Osteoblast (primary cell): Measurements from ENCODE around the gene DIAPH1. TPM values are rescaled to one million over a fixed set of nuclear protein-coding genes. Genes with fewer than 3 reads are reported as not detected.

ENCODE experiments used
- DNase-seq: peaks from one replicate; pipeline ENCODE4 v3.0.0; 2011; ENCODE audit warnings: low spot score, mixed read lengths; ENCODE audit not compliant: insufficient read length; ENCODE audit errors: missing footprints
- H2AFZ ChIP-seq: 2 replicates; pipeline ENCODE4 v1.6.0; 2011; ENCODE audit warnings: mild to moderate bottlenecking, low read length
- H3K27ac ChIP-seq: 2 replicates; pipeline ENCODE4 v1.5.1; 2011; ENCODE audit warnings: mild to moderate bottlenecking, low read depth, low read length, moderate library complexity
- H3K27me3 ChIP-seq: 2 replicates; pipeline ENCODE4 v1.6.0; 2012; ENCODE audit warnings: mild to moderate bottlenecking, control low read depth, inconsistent platforms, low read length, moderate library complexity; ENCODE audit not compliant: insufficient read depth
- H3K36me3 ChIP-seq: 2 replicates; pipeline ENCODE4 v1.5.1; 2011; ENCODE audit warnings: mild to moderate bottlenecking, low read length, control low read depth, moderate library complexity; ENCODE audit not compliant: insufficient read depth
- H3K4me1 ChIP-seq: 2 replicates; pipeline ENCODE4 v1.5.1; 2011; ENCODE audit warnings: mild to moderate bottlenecking, low read length, control low read depth, moderate library complexity; ENCODE audit not compliant: insufficient read depth
- H3K4me2 ChIP-seq: 2 replicates; pipeline ENCODE4 v1.6.0; 2011; ENCODE audit warnings: mild to moderate bottlenecking, low read length; ENCODE audit not compliant: insufficient read depth
- H3K4me3 ChIP-seq: fragments of 200-600 bp; sonication (generic); 3 replicates; pipeline ENCODE4 v1.5.1; 2012; ENCODE audit warnings: mild to moderate bottlenecking, low read length, inconsistent platforms; ENCODE audit not compliant: insufficient read depth
- H3K79me2 ChIP-seq: 2 replicates; pipeline ENCODE4 v1.6.0; 2012; ENCODE audit warnings: mild to moderate bottlenecking, low read length, control low read depth, inconsistent platforms; ENCODE audit not compliant: insufficient read depth
- H3K9me3 ChIP-seq: 2 replicates; pipeline ENCODE4 v1.5.1; 2011; ENCODE audit warnings: low read depth, low read length, control low read depth
- H4K20me1 ChIP-seq: 2 replicates; pipeline ENCODE4 v1.6.0; 2012; ENCODE audit warnings: mild to moderate bottlenecking, low read length, control low read depth; ENCODE audit not compliant: insufficient read depth
- CTCF ChIP-seq: IDR thresholded peaks from 2 replicates; pipeline ENCODE4 v1.5.1; 2011; ENCODE audit warnings: mild to moderate bottlenecking, low read depth, low read length, moderate library complexity; ENCODE audit errors: extremely low read depth
- total RNA-seq: library from RNA; depleted of rRNA; stranded (reverse); fragments of >200 nt; gene quantifications from 2 replicates; pipeline ENCODE4 v1.2.3, GENCODE V29; 2012

Gene DIAPH1
- total RNA-seq, 1 donor = 18.5 TPM

GRCh38 chr5:141512911-141513626, 105.7 kb downstream of the DIAPH1 start:
- H3K36me3 ChIP-seq = peaks cover 22% of the 10 kb centered on the region
- TF ChIP-seq CTCF = no peak
- DNase-seq = peak; percentile 92
- H3K4me2 ChIP-seq = peak overlapping the region; percentile 94
- H2AFZ ChIP-seq = peak overlapping the region; percentile 40
- peak overlapping the region; percentile 96 for H3K27ac ChIP-seq
- H3K4me1 ChIP-seq = peaks cover 74% of the 10 kb centered on the region
- H3K4me3 ChIP-seq = peak overlapping the region; percentile 75
- H3K9me3 ChIP-seq = no peaks in the 10 kb centered on the region
- no peaks in the 10 kb centered on the region for H4K20me1 ChIP-seq
- peaks cover 8% of the 10 kb centered on the region for H3K79me2 ChIP-seq
- no peaks in the 10 kb centered on the region for H3K27me3 ChIP-seq

GRCh38 chr5:141512390-141512910, 106.3 kb downstream of the DIAPH1 start:
- Histone ChIP-seq H3K79me2 (peaks cover 8% of the 10 kb centered on the region), H3K4me2 (peak overlapping the region; percentile 94), H3K4me1 (peaks cover 76% of the 10 kb centered on the region), H2AFZ (no peak overlapping the region), H3K27ac (peak overlapping the region; percentile 96), H3K27me3 (no peaks in the 10 kb centered on the region), H3K36me3 (peaks cover 22% of the 10 kb centered on the region), H3K9me3 (no peaks in the 10 kb centered on the region), H3K4me3 (peak overlapping the region; percentile 75), H4K20me1 (no peaks in the 10 kb centered on the region)
- TF ChIP-seq CTCF = peak; percentile 79
- DNase-seq = peak; percentile 88

DNA sequence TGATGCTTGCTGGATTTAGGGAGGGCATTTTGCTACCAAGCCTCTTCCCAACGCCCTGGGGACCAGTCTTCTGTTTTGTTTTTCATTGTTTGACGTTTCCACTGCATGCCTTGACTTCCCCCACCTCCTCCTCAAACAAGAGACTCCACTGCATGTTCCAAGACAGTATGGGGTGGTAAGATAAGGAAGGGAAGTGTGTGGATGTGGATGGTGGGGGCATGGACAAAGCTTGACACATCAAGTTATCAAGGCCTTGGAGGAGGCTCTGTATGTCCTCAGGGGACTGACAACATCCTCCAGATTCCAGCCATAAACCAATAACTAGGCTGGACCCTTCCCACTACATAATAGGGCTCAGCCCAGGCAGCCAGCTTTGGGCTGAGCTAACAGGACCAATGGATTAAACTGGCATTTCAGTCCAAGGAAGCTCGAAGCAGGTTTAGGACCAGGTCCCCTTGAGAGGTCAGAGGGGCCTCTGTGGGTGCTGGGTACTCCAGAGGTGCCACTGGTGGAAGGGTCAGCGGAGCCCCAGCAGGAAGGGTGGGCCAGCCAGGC, 107.0 kb downstream of the DIAPH1 start:
- Histone ChIP-seq H3K36me3 (peaks cover 21% of the 10 kb centered on the region), H3K79me2 (peaks cover 8% of the 10 kb centered on the region), H3K27ac (peak overlapping the region; percentile 96), H3K4me3 (no peak overlapping the region), H3K4me1 (peaks cover 76% of the 10 kb centered on the region), H3K9me3 (no peaks in the 10 kb centered on the region), H3K4me2 (peak overlapping the region; percentile 94), H3K27me3 (no peaks in the 10 kb centered on the region), H2AFZ (no peak overlapping the region), H4K20me1 (no peaks in the 10 kb centered on the region)
- no peak for DNase-seq
- no peak for TF ChIP-seq CTCF
